A673 (cell line): Measurements from ENCODE around the gene CPED1.

Experiments
- EZH2 ChIP-seq: fragments of 200-600 bp; sonication (generic); IDR thresholded peaks from 2 replicates; pipeline ENCODE4 v1.6.1; 2017; ENCODE audit warnings: borderline replicate concordance, low read depth, mild to moderate bottlenecking, mixed read lengths, antibody characterized with exemption, low read length; ENCODE audit not compliant: poor library complexity, severe bottlenecking
- TF ChIP-seq, protein P1 (sequence below): fragments of 300-800, 200-600 bp; sonication (generic); conservative IDR thresholded peaks from 2 replicates; pipeline ENCODE4 v1.5.1; 2017; ENCODE audit warnings: low read depth, mild to moderate bottlenecking, antibody characterized with exemption, low read length, moderate library complexity, mixed read lengths

DNA sequence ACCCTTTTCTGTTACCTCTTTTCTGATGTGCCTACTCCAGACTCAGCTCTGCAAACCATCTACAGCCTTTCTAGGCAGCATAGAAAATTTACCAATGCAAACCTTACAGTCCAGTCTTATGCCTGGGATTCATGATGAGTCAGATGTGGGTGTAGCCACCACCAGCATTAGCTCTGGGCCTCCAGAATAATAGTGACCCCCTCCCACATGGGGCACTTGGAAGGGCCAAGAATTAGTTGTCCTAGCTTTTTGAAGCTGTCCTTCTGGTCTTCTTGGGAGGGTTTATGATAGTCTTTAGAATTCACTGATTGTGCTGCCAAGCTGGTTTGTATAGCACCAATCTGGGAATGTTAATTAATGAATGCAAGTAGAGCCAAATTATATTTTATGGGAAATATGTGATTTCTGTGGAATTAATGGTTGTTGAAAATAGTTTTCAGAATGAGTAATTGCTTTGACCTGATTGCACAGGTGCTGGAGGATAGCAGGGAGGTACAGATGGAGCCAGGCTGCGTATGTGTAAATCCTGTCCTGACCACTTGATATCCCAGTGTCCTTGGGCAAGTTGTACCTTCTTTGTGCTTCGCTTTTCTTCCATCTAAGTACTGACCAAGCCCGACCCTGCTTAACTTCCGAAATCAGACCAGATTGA, 94.8 kb downstream of the CPED1 start:
- TF ChIP-seq, protein P1, sequence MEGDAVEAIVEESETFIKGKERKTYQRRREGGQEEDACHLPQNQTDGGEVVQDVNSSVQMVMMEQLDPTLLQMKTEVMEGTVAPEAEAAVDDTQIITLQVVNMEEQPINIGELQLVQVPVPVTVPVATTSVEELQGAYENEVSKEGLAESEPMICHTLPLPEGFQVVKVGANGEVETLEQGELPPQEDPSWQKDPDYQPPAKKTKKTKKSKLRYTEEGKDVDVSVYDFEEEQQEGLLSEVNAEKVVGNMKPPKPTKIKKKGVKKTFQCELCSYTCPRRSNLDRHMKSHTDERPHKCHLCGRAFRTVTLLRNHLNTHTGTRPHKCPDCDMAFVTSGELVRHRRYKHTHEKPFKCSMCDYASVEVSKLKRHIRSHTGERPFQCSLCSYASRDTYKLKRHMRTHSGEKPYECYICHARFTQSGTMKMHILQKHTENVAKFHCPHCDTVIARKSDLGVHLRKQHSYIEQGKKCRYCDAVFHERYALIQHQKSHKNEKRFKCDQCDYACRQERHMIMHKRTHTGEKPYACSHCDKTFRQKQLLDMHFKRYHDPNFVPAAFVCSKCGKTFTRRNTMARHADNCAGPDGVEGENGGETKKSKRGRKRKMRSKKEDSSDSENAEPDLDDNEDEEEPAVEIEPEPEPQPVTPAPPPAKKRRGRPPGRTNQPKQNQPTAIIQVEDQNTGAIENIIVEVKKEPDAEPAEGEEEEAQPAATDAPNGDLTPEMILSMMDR: no peak
- no peak for TF ChIP-seq EZH2
